Prostate gland (tissue), 2 donors: ENCODE results near the gene UTS2B. TPM values are rescaled to one million over a fixed set of nuclear protein-coding genes. Genes with fewer than 3 reads are reported as not detected.

Source experiments
- DNase-seq: peaks from one replicate; pipeline ENCODE4 v3.0.0-alpha.2; 2019; ENCODE audit warnings: low spot score
- H3K27ac ChIP-seq, 2 donors: fragments of 200-600 bp; sonication (generic); 2 replicates each; pipeline ENCODE4 v1.5.1; 2017 to 2019
- H3K27me3 ChIP-seq: fragments of 200-600 bp; sonication (generic); replicated peaks from 2 replicates; pipeline ENCODE4 v1.5.1; 2019; ENCODE audit not compliant: insufficient read depth
- H3K36me3 ChIP-seq, 2 donors: fragments of 200-600 bp; sonication (generic); 1 replicate in 1 of 2; 2 replicates in 1 of 2; pipeline versions ENCODE4 v1.5.1 to v1.8.1; 2017 to 2019
- H3K4me1 ChIP-seq: fragments of 200-600 bp; sonication (generic); replicated peaks from 2 replicates; pipeline ENCODE4 v1.5.1; 2019
- H3K4me3 ChIP-seq, 2 donors: fragments of 200-600 bp; sonication (generic); 2 replicates each; pipeline ENCODE4 v1.5.1; 2017 to 2019
- H3K9me3 ChIP-seq: fragments of 200-600 bp; sonication (generic); 2 replicates; pipeline ENCODE4 v1.5.1; 2017
- POLR2A ChIP-seq: fragments of 450-650 bp; IDR thresholded peaks from one replicate; pipeline ENCODE4 v1.6.1; 2016; ENCODE audit warnings: antibody characterized with exemption, mild to moderate bottlenecking
- POLR2AphosphoS5 ChIP-seq: sonication (generic); formaldehyde crosslinking; IDR thresholded peaks from one replicate; pipeline ENCODE4 v1.6.1; 2017; ENCODE audit warnings: antibody characterized with exemption
- WGBS: methylation state at CpG from one replicate; pipeline ENCODE4 v1.1.5; 2018; 5-methylcytosine and 5-hydroxymethylcytosine counted together
- intact Hi-C: fragments of 100-400 bp; cut with DNase I; formaldehyde crosslinking; loops from one replicate; pipeline ENCODE4 v1.14.2; 2022
- total RNA-seq, 2 donors: library from RNA; depleted of rRNA; stranded (reverse); fragments of >200 nt; gene quantifications; one replicate each; pipeline ENCODE4 v1.1.0, GENCODE V29; 2016
- TF ChIP-seq, protein P1 (sequence below), 4 experiments: fragments of 200-600 bp in 2 of 4; fragments of 450-650 bp in 2 of 4; sonication (generic) in 2 of 4; IDR thresholded peaks; 1 replicate in 3 of 4; 2 replicates in 1 of 4; pipeline ENCODE4 v1.5.1; 2016 to 2019; ENCODE audit warnings: antibody characterized with exemption in 4 of 4, mild to moderate bottlenecking in 2 of 4, moderate library complexity in 2 of 4

Gene UTS2B
- total RNA-seq, 2 donors from 2014 or later, result 0.18 to 4.3 TPM

GRCh38 chr3:191353022-191353777 lies 22.9 kb upstream of the UTS2B start:
- no peaks in the 10 kb centered on the region for H3K36me3 ChIP-seq
- TF ChIP-seq POLR2AphosphoS5, result no peak
- TF ChIP-seq, protein P1, sequence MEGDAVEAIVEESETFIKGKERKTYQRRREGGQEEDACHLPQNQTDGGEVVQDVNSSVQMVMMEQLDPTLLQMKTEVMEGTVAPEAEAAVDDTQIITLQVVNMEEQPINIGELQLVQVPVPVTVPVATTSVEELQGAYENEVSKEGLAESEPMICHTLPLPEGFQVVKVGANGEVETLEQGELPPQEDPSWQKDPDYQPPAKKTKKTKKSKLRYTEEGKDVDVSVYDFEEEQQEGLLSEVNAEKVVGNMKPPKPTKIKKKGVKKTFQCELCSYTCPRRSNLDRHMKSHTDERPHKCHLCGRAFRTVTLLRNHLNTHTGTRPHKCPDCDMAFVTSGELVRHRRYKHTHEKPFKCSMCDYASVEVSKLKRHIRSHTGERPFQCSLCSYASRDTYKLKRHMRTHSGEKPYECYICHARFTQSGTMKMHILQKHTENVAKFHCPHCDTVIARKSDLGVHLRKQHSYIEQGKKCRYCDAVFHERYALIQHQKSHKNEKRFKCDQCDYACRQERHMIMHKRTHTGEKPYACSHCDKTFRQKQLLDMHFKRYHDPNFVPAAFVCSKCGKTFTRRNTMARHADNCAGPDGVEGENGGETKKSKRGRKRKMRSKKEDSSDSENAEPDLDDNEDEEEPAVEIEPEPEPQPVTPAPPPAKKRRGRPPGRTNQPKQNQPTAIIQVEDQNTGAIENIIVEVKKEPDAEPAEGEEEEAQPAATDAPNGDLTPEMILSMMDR (IDR thresholded peaks at IDR 0.05), result no peak
- no peak for TF ChIP-seq POLR2A
- H3K27ac ChIP-seq, result no peak overlapping the region
- H3K4me3 ChIP-seq, result no peak overlapping the region
- intact Hi-C loops, result no loop called here
- no peak for DNase-seq
- H3K9me3 ChIP-seq, result no peaks in the 10 kb centered on the region
- WGBS, result 68% methylated on average over 7 of the region's 7 CpGs
- H3K4me1 ChIP-seq, result no peaks in the 10 kb centered on the region
- H3K27me3 ChIP-seq, result no peaks in the 10 kb centered on the region

DNA sequence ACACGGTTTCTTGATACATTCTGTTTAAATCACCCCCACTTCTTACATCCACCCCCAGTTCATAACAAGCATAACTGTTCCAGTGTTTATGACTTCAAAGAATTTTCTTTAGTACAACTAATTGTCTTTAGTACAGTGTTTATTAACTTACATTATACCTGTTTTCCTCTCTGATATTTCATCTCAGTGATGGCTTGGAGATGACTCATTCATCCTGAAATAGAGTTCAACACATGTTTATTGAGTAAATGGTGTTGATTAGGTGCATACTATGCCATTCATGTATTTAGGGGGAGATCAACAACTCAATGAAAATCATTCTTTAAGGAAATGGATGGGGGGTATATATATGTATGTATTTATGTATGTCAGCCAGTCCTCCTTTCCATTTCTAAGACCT lies 21.7 kb upstream of the UTS2B start:
- TF ChIP-seq POLR2AphosphoS5, result no peak
- TF ChIP-seq POLR2A, result no peak
- TF ChIP-seq, protein P1 (IDR thresholded peaks at IDR 0.05), result no peak
- Histone ChIP-seq H3K4me3 (no peak overlapping the region), H3K27ac (no peak overlapping the region), H3K27me3 (no peaks in the 10 kb centered on the region), H3K36me3 (no peaks in the 10 kb centered on the region), H3K9me3 (no peaks in the 10 kb centered on the region), H3K4me1 (no peaks in the 10 kb centered on the region)
- 90% methylated on average over 1 of the region's 1 CpG for WGBS
- DNase-seq, result no peak
- intact Hi-C loops, result no loop called here

- no peak for DNase-seq
- Histone ChIP-seq H3K4me1 (no peaks in the 10 kb centered on the region), H3K27me3 (no peaks in the 10 kb centered on the region), H3K27ac (peak overlapping the region in 1 of 2 donors; percentile 17), H3K36me3 (no peaks in the 10 kb centered on the region), H3K9me3 (no peaks in the 10 kb centered on the region), H3K4me3 (no peak overlapping the region)
- intact Hi-C loops, result no loop called here
- TF ChIP-seq POLR2AphosphoS5 (no peak), POLR2A (no peak)
- TF ChIP-seq, protein P1 (IDR thresholded peaks at IDR 0.05), result no peak
- 26% methylated on average over 5 of the region's 5 CpGs for WGBS
These were observed 20.2 kb upstream of the UTS2B start for GRCh38 chr3:191350396-191351090.

- H3K9me3 ChIP-seq, result no peaks in the 10 kb centered on the region
- intact Hi-C loops, result no loop called here
- DNase-seq, result no peak
- WGBS, result 97% methylated on average over 1 of the region's 1 CpG
- no peaks in the 10 kb centered on the region for H3K4me1 ChIP-seq
- H3K36me3 ChIP-seq, result no peaks in the 10 kb centered on the region
- H3K4me3 ChIP-seq, result no peak overlapping the region
- TF ChIP-seq POLR2A (no peak), POLR2AphosphoS5 (no peak)
- TF ChIP-seq, protein P1 (IDR thresholded peaks at IDR 0.05), result no peak
- H3K27me3 ChIP-seq, result no peaks in the 10 kb centered on the region
- H3K27ac ChIP-seq, result no peak overlapping the region
These were observed 17.8 kb upstream of the UTS2B start for GRCh38 chr3:191348098-191348497.

DNA sequence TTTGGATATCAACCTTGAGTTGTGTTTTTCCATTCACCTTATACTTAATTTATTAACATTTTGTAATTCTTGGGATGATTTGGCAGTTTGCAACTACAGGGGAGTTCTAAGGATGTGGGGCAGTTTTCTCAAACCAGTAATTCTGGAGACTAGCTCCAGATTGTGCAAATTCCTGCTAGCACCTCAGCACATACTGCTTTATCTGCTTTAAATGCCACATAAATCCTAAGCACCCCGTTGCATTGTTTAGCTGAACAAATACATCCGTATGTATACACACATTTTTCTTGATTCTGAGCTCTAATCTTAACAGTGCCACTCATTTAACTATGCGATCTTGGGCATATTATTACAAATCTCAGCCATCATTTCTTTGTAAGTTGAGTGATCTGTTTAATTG lies 16.9 kb upstream of the UTS2B start:
- Histone ChIP-seq H3K4me3 (no peak overlapping the region), H3K9me3 (no peaks in the 10 kb centered on the region), H3K27me3 (no peaks in the 10 kb centered on the region), H3K4me1 (no peaks in the 10 kb centered on the region), H3K36me3 (no peaks in the 10 kb centered on the region), H3K27ac (no peak overlapping the region)
- DNase-seq, result no peak
- TF ChIP-seq, protein P1 (IDR thresholded peaks at IDR 0.05), result no peak
- TF ChIP-seq POLR2AphosphoS5, result no peak
- TF ChIP-seq POLR2A, result no peak
- WGBS, result 61% methylated on average over 3 of the region's 3 CpGs
- intact Hi-C loops, result no loop called here
